GM18520 (cell line): Measurements from ENCODE around the gene C1QL3.

Experiments
- ATAC-seq: cut with Tn5 transposase; IDR thresholded peaks from one replicate; pipeline ENCODE4 v1.9.1; 2021; ENCODE audit not compliant: unreplicated experiment

Gene C1QL3

GRCh38 chr10:16493884-16494536 lies 27.7 kb downstream of the C1QL3 start:
- no peak for ATAC-seq

- no peak for ATAC-seq
Observed at GRCh38 chr10:16491933-16492332, 29.7 kb downstream of the C1QL3 start.

GRCh38 chr10:16490511-16490910 lies 31.2 kb downstream of the C1QL3 start:
- ATAC-seq: no peak

- ATAC-seq: no peak
Observed at GRCh38 chr10:16483241-16483917, 38.3 kb downstream of the C1QL3 start.

GRCh38 chr10:16481052-16481728 lies 40.5 kb downstream of the C1QL3 start:
- ATAC-seq: no peak

- ATAC-seq: no peak
Observed at GRCh38 chr10:16478801-16479200, 42.9 kb downstream of the C1QL3 start.

GRCh38 chr10:16477757-16478156 lies 43.9 kb downstream of the C1QL3 start:
- ATAC-seq: no peak

GRCh38 chr10:16472828-16473227 lies 48.9 kb downstream of the C1QL3 start:
- no peak for ATAC-seq

GRCh38 chr10:16470747-16471146 lies 50.9 kb downstream of the C1QL3 start:
- no peak for ATAC-seq

- ATAC-seq: no peak
Observed at GRCh38 chr10:16466001-16466400, 55.7 kb downstream of the C1QL3 start.
